Non-pigmented ciliary epithelial cell (primary cell): Measurements from ENCODE around the gene NCAM1.

Experiments
- DNase-seq: peaks from one replicate; pipeline ENCODE4 v3.0.0-alpha.2; 2010; ENCODE audit warnings: low read depth

Gene NCAM1

GRCh38 chr11:113256431-113257202 lies 295.4 kb downstream of the NCAM1 start:
- DNase-seq = no peak

GRCh38 chr11:113260096-113260425 lies 298.8 kb downstream of the NCAM1 start:
- DNase-seq = no peak

GRCh38 chr11:113260541-113260940 lies 299.3 kb downstream of the NCAM1 start:
- DNase-seq = no peak

GRCh38 chr11:113261709-113262475 lies 300.7 kb downstream of the NCAM1 start:
- DNase-seq = peak; percentile 27

GRCh38 chr11:113262594-113262993 lies 301.4 kb downstream of the NCAM1 start:
- no peak for DNase-seq

- no peak for DNase-seq
Measured at GRCh38 chr11:113263458-113264259, 302.4 kb downstream of the NCAM1 start.

- DNase-seq = no peak
Measured at GRCh38 chr11:113265362-113265761, 304.1 kb downstream of the NCAM1 start.

- no peak for DNase-seq
Measured at GRCh38 chr11:113267493-113267892, 306.3 kb downstream of the NCAM1 start.

- DNase-seq = no peak
Measured at GRCh38 chr11:113269096-113269495, 307.9 kb downstream of the NCAM1 start.

- DNase-seq = no peak
Measured at GRCh38 chr11:113269636-113270035, 308.4 kb downstream of the NCAM1 start.

- no peak for DNase-seq
Measured at GRCh38 chr11:113270080-113270479, 308.9 kb downstream of the NCAM1 start.

GRCh38 chr11:113271551-113272245 lies 310.5 kb downstream of the NCAM1 start:
- DNase-seq = no peak

GRCh38 chr11:113272281-113272680 lies 311.1 kb downstream of the NCAM1 start:
- no peak for DNase-seq

GRCh38 chr11:113272927-113273615 lies 311.9 kb downstream of the NCAM1 start:
- DNase-seq = no peak

GRCh38 chr11:113273720-113274119 lies 312.5 kb downstream of the NCAM1 start:
- DNase-seq = no peak

GRCh38 chr11:113274713-113275582 lies 313.7 kb downstream of the NCAM1 start:
- DNase-seq = no peak

GRCh38 chr11:113275602-113276001 lies 314.4 kb downstream of the NCAM1 start:
- DNase-seq = no peak

GRCh38 chr11:113276466-113276865 lies 315.2 kb downstream of the NCAM1 start:
- no peak for DNase-seq

GRCh38 chr11:113277907-113278306 lies 316.7 kb downstream of the NCAM1 start:
- DNase-seq = no peak

- no peak for DNase-seq
Measured at GRCh38 chr11:113278481-113278880, 317.3 kb downstream of the NCAM1 start.
